Duodenal mucosa (tissue), 2 donors: Measurements from ENCODE around the gene ARAP3.
A peak's percentile ranks its signal among the peaks of the same experiment; 100 is the strongest.

Experiments
- H3K27ac ChIP-seq: one replicate; pipeline ENCODE4 v1.7.0; 2013; ENCODE audit warnings: low read depth, low read length
- H3K27me3 ChIP-seq, 2 donors: one replicate each; pipeline ENCODE4 v1.7.0; 2013; ENCODE audit warnings: low read length in 2 of 2, control low read depth in 1 of 2; ENCODE audit not compliant: insufficient read depth in 2 of 2, control insufficient read depth in 1 of 2
- H3K36me3 ChIP-seq, 2 donors: one replicate each; pipeline ENCODE4 v1.7.0; 2013; ENCODE audit warnings: low read length in 2 of 2, control low read depth in 1 of 2; ENCODE audit not compliant: insufficient read depth in 2 of 2, control insufficient read depth in 1 of 2
- H3K4me1 ChIP-seq, 2 donors: one replicate each; pipeline ENCODE4 v1.7.0; 2013; ENCODE audit warnings: low read length in 2 of 2, control low read depth in 1 of 2; ENCODE audit not compliant: insufficient read depth in 2 of 2, control insufficient read depth in 1 of 2
- H3K4me3 ChIP-seq, 2 donors: one replicate each; pipeline ENCODE4 v1.7.0; 2013; ENCODE audit warnings: low read length in 2 of 2, low read depth in 1 of 2
- H3K9ac ChIP-seq, 2 donors: one replicate each; pipeline ENCODE4 v1.7.0; 2013; ENCODE audit warnings: low read length in 2 of 2, low read depth in 1 of 2
- H3K9me3 ChIP-seq, 2 donors: one replicate each; pipeline ENCODE4 v1.7.0; 2013; ENCODE audit warnings: low read length in 2 of 2, control low read depth in 1 of 2; ENCODE audit not compliant: control insufficient read depth in 1 of 2

The ARAP3 gene

DNA sequence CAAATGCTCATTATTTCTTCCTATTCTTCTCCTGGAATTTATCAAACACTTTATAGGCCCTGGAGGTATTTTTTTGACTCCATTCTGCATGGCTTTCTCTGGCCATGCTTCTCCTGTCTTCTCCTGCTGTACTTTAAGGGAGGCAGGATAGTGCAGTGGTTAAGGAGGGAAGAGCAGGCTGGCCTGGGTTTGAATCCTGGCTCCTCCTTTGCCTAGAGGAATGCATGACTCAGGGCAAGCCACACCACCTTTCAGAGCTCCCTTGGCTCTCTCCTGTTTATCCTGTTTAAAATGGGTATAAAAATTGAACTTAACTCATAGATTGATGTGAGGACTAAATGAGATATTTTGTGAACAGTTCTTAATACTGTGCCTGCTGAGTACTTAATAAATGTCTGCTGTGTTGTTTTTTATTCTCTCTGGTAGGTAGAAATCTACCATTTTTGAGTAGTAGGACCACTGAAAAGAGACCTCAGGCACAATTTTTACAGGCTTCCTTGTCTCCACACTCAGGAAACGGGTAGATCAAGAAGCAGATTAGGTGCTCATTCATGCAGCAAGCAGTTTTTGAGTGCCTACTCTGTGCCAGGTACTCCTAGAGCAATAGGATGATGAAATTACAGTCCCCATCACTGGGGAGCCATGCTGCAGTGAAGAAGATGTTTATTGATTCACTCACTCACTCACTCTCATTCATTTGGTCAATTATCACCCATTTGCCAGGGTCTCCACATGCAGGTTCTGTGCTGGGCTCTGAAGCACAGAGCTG, 32.7 kb upstream of the ARAP3 start:
- Histone ChIP-seq H3K4me3 (no peak overlapping the region), H3K9me3 (no peaks in the 10 kb centered on the region), H3K9ac (no peak overlapping the region), H3K4me1 (no peaks in the 10 kb centered on the region), H3K27ac (no peak overlapping the region), H3K36me3 (no peaks in the 10 kb centered on the region), H3K27me3 (no peaks in the 10 kb centered on the region)

DNA sequence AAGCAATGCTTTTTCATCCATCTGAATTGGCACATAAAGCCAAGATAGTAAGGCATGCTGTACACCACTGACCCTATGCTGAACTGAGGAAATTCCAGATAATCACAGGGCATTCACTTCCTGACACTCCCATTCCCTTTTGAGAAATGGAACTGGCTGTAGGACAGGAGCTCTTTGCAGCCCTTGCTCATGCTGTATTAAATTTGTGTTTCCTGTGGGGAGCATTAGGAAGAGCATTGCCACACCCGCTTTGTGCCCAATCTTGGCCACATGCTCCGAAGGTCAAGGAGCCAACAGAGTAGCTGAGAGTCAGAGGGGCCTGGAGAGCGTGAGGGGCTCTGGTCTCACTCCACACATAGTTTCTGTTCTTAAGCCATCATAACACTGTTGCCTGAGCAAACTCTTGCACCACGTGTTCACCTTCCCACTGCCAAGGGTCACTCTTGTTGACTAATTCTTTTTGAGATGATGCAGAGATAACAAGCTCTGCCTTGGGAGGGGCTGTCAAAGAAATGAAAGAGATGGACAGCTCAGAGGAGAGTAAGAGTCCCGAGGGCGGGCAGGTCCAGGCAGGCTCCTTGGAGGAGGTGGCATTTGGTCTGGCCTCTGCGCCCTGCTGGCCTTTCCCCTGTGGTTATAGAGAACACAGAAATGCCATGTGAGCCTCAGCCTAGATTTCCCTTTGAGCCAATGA, 31.7 kb upstream of the ARAP3 start:
- no peak overlapping the region for H3K9ac ChIP-seq
- no peaks in the 10 kb centered on the region for H3K9me3 ChIP-seq
- no peak overlapping the region for H3K27ac ChIP-seq
- no peaks in the 10 kb centered on the region for H3K27me3 ChIP-seq
- H3K4me3 ChIP-seq = no peak overlapping the region
- H3K4me1 ChIP-seq = no peaks in the 10 kb centered on the region
- H3K36me3 ChIP-seq = no peaks in the 10 kb centered on the region

DNA sequence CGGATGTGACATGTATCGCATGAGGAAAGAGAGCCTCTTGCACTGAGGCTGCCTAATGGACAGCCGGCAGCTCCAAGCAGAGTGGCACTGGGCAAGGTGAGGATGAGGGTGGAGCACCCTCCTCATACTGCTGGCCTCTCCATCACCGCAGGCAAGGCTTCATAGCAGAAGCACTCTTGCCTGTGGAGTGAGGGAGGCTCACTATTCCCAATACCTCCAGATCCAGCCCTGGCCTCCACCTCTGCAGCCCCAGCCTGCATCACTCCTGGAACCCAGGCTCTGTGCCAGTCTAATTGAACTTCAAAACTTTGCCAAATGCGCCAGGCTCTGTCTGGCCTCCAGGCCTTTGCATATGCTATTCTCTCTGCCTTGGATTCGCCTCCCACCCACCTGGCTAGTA, 29.7 kb upstream of the ARAP3 start:
- H3K36me3 ChIP-seq = no peaks in the 10 kb centered on the region
- H3K9me3 ChIP-seq = no peaks in the 10 kb centered on the region
- no peak overlapping the region for H3K4me3 ChIP-seq
- no peak overlapping the region for H3K9ac ChIP-seq
- no peak overlapping the region for H3K27ac ChIP-seq
- H3K4me1 ChIP-seq = no peaks in the 10 kb centered on the region
- H3K27me3 ChIP-seq = no peaks in the 10 kb centered on the region

DNA sequence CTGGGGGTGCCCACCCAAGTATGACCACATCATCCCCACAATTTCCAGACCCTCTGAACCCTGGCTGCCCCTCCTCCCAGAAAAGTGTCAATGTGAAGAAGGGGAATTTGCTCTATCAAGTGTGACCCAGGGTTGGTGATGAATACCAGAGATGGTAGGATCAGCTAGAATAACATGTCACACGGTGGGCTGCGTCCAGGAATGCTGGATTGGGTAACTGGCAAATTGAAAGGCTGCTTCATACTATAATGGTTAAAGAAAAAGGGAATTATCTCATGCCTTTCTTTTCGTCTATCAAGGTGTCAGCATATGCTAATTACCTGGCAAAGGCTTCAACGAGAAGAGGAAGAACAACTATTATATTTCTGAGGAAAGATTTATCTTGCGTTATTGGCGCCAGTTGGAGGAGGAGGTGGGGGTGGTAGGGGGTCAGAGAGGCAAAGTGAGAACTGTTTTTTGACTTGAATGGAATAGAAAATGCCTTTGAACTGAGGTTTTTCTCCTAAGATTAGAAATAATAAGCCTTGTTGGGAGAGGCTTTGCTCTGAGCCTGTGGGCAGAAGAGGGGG, 27.8 kb upstream of the ARAP3 start:
- Histone ChIP-seq H3K27me3 (no peaks in the 10 kb centered on the region), H3K9ac (no peak overlapping the region), H3K4me1 (no peaks in the 10 kb centered on the region), H3K27ac (no peak overlapping the region), H3K36me3 (no peaks in the 10 kb centered on the region), H3K9me3 (no peaks in the 10 kb centered on the region), H3K4me3 (no peak overlapping the region)

DNA sequence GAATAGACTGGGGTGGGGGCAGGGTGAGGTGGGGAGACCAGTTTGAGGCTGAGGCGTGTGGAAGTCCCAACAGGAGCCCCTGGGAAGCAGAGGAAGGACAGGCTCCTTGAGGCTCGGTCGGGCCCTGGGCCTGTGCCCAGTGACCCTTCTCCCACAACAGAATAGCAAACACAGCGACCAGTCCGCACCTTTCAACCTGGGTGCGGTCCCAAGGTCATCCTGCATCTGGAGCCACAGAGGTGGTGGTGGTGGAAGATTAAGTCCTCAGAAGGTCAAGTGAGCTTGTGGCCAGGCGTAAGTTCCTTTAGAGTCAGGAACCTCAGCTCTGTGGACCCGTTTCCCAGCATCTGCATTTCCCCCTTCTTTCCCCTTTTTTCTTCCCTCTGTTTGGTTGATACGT, 26.0 kb upstream of the ARAP3 start:
- Histone ChIP-seq H3K4me1 (peaks cover 4% of the 10 kb centered on the region in 2 donors), H3K27ac (no peak overlapping the region), H3K9ac (no peak overlapping the region), H3K9me3 (no peaks in the 10 kb centered on the region), H3K4me3 (no peak overlapping the region), H3K36me3 (no peaks in the 10 kb centered on the region), H3K27me3 (peaks cover 9 to 13% of the 10 kb centered on the region in 2 donors)

DNA sequence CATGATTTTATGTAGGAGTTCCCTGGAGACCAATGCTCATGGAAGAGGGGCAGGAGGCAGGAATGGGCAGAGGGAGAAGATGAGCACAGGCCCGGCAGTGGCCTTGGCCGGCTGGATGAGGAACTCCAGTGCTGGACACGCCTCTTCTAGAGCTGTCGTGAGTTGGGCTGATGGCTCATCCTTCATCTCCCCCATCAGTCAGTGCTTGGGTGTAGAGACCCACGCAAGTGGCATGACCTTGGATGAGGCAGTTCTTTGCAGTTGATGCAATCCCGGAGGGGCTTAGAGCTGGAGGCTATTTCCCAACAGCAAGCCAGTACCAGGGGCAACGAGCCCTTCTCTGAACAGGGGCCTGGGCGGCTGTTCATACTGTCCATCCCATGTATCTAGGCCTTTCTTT, 25.5 kb upstream of the ARAP3 start:
- Histone ChIP-seq H3K36me3 (no peaks in the 10 kb centered on the region), H3K4me1 (peaks cover 7 to 9% of the 10 kb centered on the region in 2 donors), H3K9me3 (no peaks in the 10 kb centered on the region), H3K4me3 (no peak overlapping the region), H3K27me3 (peaks cover 10 to 17% of the 10 kb centered on the region in 2 donors), H3K27ac (no peak overlapping the region), H3K9ac (no peak overlapping the region)

DNA sequence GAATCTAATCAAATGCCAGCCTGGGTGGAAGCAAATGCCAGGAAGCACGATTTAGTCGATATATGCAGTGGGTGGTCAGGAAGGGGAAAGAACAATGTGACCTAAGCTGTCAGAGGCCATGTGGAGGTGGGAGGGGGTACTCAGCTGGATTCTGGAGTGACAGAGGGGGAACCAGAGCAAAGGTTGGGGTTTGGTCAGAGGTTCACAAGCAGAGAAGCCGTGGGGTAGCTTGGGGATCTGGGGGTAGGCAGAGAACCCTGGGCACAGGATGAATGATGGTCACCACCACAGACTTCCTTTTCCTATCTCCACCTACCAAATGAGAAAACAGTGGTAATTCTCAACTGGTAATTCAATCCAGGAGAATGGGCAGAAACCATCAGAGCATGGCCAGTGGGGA, 24.1 kb upstream of the ARAP3 start:
- no peak overlapping the region for H3K4me3 ChIP-seq
- peaks cover 16 to 23% of the 10 kb centered on the region in 2 donors for H3K27me3 ChIP-seq
- H3K4me1 ChIP-seq = peaks cover 15 to 17% of the 10 kb centered on the region in 2 donors
- no peaks in the 10 kb centered on the region for H3K9me3 ChIP-seq
- H3K27ac ChIP-seq = no peak overlapping the region
- H3K36me3 ChIP-seq = no peaks in the 10 kb centered on the region
- H3K9ac ChIP-seq = no peak overlapping the region

DNA sequence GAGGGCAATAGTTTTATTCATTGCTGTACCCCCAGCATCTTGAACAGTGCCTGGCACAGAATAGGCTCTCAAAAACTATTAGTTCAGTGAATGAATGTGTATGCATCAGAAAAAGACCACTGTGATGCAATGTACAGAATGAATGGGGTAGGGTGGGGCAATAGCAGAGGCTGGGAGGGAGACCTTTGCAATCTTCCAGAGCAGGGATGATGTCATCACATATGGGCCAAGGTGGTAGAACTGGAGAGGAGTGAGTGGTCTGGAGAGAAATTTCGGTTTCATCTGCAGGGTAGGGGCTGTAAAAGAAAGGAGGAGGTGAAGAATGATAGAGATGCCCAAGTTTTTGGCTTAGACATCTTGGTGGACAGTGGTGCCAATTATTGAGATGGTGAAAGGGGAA, 23.4 kb upstream of the ARAP3 start:
- Histone ChIP-seq H3K4me3 (no peak overlapping the region), H3K27me3 (peaks cover 23 to 29% of the 10 kb centered on the region in 2 donors), H3K36me3 (no peaks in the 10 kb centered on the region), H3K27ac (no peak overlapping the region), H3K9ac (no peak overlapping the region), H3K4me1 (peaks cover 15 to 17% of the 10 kb centered on the region in 2 donors), H3K9me3 (no peaks in the 10 kb centered on the region)

DNA sequence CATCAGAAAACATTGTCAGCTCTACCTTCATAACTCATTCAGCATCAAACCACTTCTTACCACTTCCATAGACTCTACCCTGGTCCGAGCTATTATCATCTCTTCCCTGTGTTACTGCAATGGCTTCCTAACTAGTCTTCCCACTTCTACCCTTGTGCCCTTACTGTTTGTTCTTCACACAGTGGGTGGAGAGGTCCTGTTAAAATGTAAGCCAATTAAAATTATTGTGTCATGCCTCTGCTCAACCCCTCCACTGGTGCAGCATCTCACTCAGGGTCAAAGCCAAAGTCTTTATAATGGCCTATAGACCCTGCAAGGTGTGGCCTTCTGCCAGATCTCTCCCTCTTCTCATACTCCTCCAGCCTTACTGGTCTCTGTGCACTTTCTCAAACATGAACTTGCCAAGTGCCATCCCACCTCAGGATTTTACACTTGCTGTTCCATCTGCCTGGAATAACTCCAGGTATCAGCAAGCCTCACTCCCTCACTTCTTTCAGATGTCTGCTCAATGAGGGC, 22.8 kb upstream of the ARAP3 start:
- Histone ChIP-seq H3K9ac (no peak overlapping the region), H3K4me1 (peaks cover 15 to 17% of the 10 kb centered on the region in 2 donors), H3K36me3 (no peaks in the 10 kb centered on the region), H3K27ac (no peak overlapping the region), H3K27me3 (peaks cover 28 to 35% of the 10 kb centered on the region in 2 donors), H3K9me3 (no peaks in the 10 kb centered on the region), H3K4me3 (no peak overlapping the region)

DNA sequence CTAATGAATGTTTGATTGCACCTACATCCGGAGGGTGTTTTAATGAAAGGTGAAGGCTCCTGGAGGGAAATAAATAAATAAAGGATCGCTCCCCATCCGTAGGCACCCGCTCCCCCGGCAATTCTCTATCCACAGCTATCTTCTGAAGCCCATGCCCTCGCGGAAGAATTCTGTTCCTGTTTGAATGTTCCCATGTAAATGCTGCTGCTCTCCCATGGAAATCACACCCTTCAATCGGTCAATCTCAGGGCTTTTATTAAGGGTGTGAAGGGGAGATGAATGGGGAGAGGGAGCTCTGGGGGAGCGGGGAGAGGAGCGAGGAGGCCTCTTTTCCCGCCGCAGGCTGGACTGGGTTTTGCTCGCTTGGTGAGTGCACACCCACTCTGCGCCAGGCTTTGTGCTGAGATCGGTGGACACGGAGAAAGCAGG, 21.1 kb upstream of the ARAP3 start:
- Histone ChIP-seq H3K27ac (no peak overlapping the region), H3K9me3 (no peaks in the 10 kb centered on the region), H3K4me3 (peak overlapping the region; percentile 75 to 79), H3K36me3 (no peaks in the 10 kb centered on the region), H3K4me1 (peaks cover 15 to 17% of the 10 kb centered on the region in 2 donors), H3K27me3 (peaks cover 40 to 46% of the 10 kb centered on the region in 2 donors), H3K9ac (peak overlapping the region in 1 of 2 donors; percentile 3)
